GM23338 (cell line): ENCODE data around the gene ZNF100. TPM values are rescaled to one million over a fixed set of nuclear protein-coding genes. Genes with fewer than 3 reads are reported as not detected.

Source experiments
- ATAC-seq: fragments of 200-7000 bp; cut with Tn5 transposase; 3 replicates; pipeline ENCODE4 v1.9.1; 2020
- DNase-seq: peaks from one replicate; pipeline ENCODE4 v3.0.0-alpha.2; 2015; ENCODE audit warnings: low spot score
- H2AFZ ChIP-seq: fragments of 200-600 bp; sonication (generic); 2 replicates; pipeline ENCODE4 v1.8.0; 2016; ENCODE audit warnings: antibody characterized with exemption, mild to moderate bottlenecking, moderate library complexity
- H3F3A ChIP-seq: fragments of 200-600 bp; sonication (generic); replicated peaks from 2 replicates; pipeline ENCODE4 v1.8.0; 2017; ENCODE audit warnings: antibody characterized with exemption, mixed run types, low read depth
- H3K27ac ChIP-seq: fragments of 200-600 bp; sonication (generic); 2 replicates; pipeline ENCODE4 v1.6.1; 2016; ENCODE audit warnings: low read depth
- H3K27me3 ChIP-seq: fragments of 200-600 bp; sonication (generic); 2 replicates; pipeline ENCODE4 v1.8.0; 2016; ENCODE audit warnings: mild to moderate bottlenecking, mixed run types, moderate library complexity; ENCODE audit not compliant: insufficient read depth
- H3K36me3 ChIP-seq: fragments of 200-600 bp; sonication (generic); 2 replicates; pipeline ENCODE4 v1.8.0; 2016; ENCODE audit warnings: mild to moderate bottlenecking; ENCODE audit not compliant: insufficient read depth
- H3K4me1 ChIP-seq: fragments of 200-600 bp; sonication (generic); 2 replicates; pipeline ENCODE4 v1.8.0; 2016; ENCODE audit warnings: mild to moderate bottlenecking, moderate library complexity; ENCODE audit not compliant: insufficient read depth
- H3K4me2 ChIP-seq: fragments of 200-600 bp; sonication (generic); 2 replicates; pipeline ENCODE4 v1.7.1; 2017; ENCODE audit warnings: mixed run types
- H3K4me3 ChIP-seq: fragments of 200-600 bp; sonication (generic); 2 replicates; pipeline ENCODE4 v1.6.1; 2016; ENCODE audit warnings: mixed run types
- H3K79me2 ChIP-seq: fragments of 200-600 bp; sonication (generic); replicated peaks from 2 replicates; pipeline ENCODE4 v1.8.0; 2017; ENCODE audit warnings: mild to moderate bottlenecking; ENCODE audit not compliant: insufficient read depth
- H3K9me2 ChIP-seq: fragments of 200-600 bp; sonication (generic); 2 replicates; pipeline ENCODE4 v1.8.0; 2017; ENCODE audit not compliant: insufficient read depth
- H4K20me1 ChIP-seq: fragments of 200-600 bp; sonication (generic); replicated peaks from 2 replicates; pipeline ENCODE4 v1.8.0; 2017; ENCODE audit warnings: mild to moderate bottlenecking; ENCODE audit not compliant: insufficient read depth
- H3K27ac Mint-ChIP-seq: 2 replicates; pipeline ENCODE4 v1.8.0; 2020; ENCODE audit warnings: inconsistent platforms, mild to moderate bottlenecking, moderate library complexity, mixed read lengths
- H3K27me3 Mint-ChIP-seq: 3 replicates; pipeline ENCODE4 v1.8.0; 2022; ENCODE audit warnings: low read depth, mild to moderate bottlenecking, moderate library complexity, mixed read lengths, inconsistent platforms; ENCODE audit not compliant: insufficient read depth, poor library complexity
- H3K36me3 Mint-ChIP-seq: 3 replicates; pipeline ENCODE4 v1.8.0; 2021; ENCODE audit warnings: low read depth, mild to moderate bottlenecking, inconsistent platforms, moderate library complexity, mixed read lengths
- H3K4me1 Mint-ChIP-seq: 3 replicates; pipeline ENCODE4 v1.8.0; 2020; ENCODE audit warnings: mild to moderate bottlenecking, inconsistent platforms, mixed read lengths
- H3K4me3 Mint-ChIP-seq: 3 replicates; pipeline ENCODE4 v1.8.0; 2021; ENCODE audit warnings: moderate library complexity, mild to moderate bottlenecking, inconsistent platforms, mixed read lengths
- H3K9me3 Mint-ChIP-seq: 3 replicates; pipeline ENCODE4 v1.8.0; 2020; ENCODE audit warnings: moderate library complexity, mild to moderate bottlenecking, inconsistent platforms, mixed read lengths
- ETS1 ChIP-seq: IDR thresholded peaks from 2 replicates; pipeline ENCODE4 v1.6.1; 2016; ENCODE audit warnings: antibody characterized with exemption
- EZH2phosphoT487 ChIP-seq: fragments of 200-600 bp; sonication (generic); IDR thresholded peaks from one replicate; pipeline ENCODE4 v1.8.1; 2018; ENCODE audit warnings: antibody characterized with exemption; ENCODE audit not compliant: unreplicated experiment
- JUNB ChIP-seq: IDR thresholded peaks from one replicate; pipeline ENCODE4 v1.6.1; 2016; ENCODE audit warnings: antibody characterized with exemption; ENCODE audit not compliant: unreplicated experiment
- ZNF462 ChIP-seq: fragments of 250-450 bp; sonication (Bioruptor Pico); IDR thresholded peaks from 2 replicates; pipeline ENCODE4 v1.5.0; 2020; ENCODE audit warnings: mild to moderate bottlenecking, moderate library complexity
- polyA plus RNA-seq: library from polyadenylated mRNA; unstranded; fragments of >200 nt; fragmentation: Nextera tagmentation; extraction: Ambion mirVana; gene quantifications from 2 replicates; pipeline ENCODE4 v1.2.1, GENCODE V29; 2016
- total RNA-seq: library from RNA; depleted of rRNA; stranded (reverse); fragments of >200 nt; shearing (Covaris generic); gene quantifications from 2 replicates; pipeline ENCODE4 v1.2.3, GENCODE V29; 2014
- TF ChIP-seq, protein P1 (sequence below): IDR thresholded peaks from one replicate; pipeline ENCODE4 v1.6.1; 2018; ENCODE audit warnings: antibody characterized with exemption; ENCODE audit not compliant: unreplicated experiment
- TF ChIP-seq, protein P2 (sequence below), 2 experiments: fragments of 200-600 bp in 1 of 2; sonication (generic) in 1 of 2; conservative IDR thresholded peaks; 2 replicates each; pipeline versions ENCODE4 v1.5.1 to v1.6.1; 2016 to 2017; ENCODE audit warnings: antibody characterized with exemption in 2 of 2, low read depth in 2 of 2, mild to moderate bottlenecking in 2 of 2, moderate library complexity in 1 of 2

Gene ZNF100
- total and polyA plus RNA-seq, 2 experiments from 2014 or later = 10.0 to 25.1 TPM

DNA sequence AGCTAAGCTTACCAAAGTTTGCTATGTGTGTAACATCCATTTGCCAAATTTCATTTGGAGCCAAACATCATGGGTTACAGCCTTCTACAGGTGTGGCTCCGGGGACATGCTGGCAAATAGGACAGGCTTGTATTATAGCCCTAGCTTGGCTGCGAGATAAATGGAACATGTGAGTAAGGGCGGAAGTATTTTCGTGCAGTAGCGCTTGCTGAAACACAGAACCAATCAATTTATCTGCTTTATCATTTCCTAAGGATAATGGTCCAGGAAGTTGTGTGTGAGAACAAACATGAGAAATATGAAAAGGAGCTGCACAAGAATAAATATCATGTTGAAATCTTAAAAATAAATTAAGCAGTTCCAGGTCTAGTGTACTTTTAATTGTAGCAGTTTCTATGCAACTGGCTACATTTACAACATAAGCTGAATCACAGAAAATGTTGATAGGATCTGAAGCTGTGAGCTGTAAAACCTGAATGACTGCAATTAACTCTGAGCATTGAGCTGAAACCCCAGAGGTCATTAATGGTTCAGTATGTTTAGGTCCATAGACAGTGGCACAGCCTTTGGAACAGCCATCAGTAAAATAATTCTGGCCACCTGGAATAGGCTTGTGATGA, 22.2 kb upstream of the ZNF100 start (continued):
- TF ChIP-seq ZNF462 (CRISPR knock-in tag) = no peak

DNA sequence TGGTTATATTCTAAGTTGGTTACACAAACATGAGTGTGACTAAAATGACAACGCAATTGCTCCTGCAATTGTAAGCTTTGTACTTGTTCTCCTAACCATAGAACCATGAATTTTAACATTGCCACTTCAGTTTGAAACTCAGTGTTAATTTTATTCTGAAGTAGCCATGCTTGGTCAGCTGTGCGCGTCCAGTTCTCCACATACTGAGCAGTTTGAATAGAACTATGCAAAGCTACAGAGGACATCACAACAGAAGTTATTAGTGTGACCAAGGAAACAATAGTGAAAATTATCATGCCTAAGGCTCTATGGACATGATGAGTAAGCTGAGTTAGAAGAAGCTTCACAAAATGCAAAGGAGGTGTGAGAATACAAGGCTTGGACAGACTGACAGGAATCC, 19.6 kb upstream of the ZNF100 start:
- Mint-ChIP-seq H3K36me3 (peaks cover 20% of the 10 kb centered on the region; the same call in 2 of the 3 replicates), H3K9me3 (peaks cover 65% of the 10 kb centered on the region)
- TF ChIP-seq, protein P1, sequence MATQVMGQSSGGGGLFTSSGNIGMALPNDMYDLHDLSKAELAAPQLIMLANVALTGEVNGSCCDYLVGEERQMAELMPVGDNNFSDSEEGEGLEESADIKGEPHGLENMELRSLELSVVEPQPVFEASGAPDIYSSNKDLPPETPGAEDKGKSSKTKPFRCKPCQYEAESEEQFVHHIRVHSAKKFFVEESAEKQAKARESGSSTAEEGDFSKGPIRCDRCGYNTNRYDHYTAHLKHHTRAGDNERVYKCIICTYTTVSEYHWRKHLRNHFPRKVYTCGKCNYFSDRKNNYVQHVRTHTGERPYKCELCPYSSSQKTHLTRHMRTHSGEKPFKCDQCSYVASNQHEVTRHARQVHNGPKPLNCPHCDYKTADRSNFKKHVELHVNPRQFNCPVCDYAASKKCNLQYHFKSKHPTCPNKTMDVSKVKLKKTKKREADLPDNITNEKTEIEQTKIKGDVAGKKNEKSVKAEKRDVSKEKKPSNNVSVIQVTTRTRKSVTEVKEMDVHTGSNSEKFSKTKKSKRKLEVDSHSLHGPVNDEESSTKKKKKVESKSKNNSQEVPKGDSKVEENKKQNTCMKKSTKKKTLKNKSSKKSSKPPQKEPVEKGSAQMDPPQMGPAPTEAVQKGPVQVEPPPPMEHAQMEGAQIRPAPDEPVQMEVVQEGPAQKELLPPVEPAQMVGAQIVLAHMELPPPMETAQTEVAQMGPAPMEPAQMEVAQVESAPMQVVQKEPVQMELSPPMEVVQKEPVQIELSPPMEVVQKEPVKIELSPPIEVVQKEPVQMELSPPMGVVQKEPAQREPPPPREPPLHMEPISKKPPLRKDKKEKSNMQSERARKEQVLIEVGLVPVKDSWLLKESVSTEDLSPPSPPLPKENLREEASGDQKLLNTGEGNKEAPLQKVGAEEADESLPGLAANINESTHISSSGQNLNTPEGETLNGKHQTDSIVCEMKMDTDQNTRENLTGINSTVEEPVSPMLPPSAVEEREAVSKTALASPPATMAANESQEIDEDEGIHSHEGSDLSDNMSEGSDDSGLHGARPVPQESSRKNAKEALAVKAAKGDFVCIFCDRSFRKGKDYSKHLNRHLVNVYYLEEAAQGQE = no peak
- TF ChIP-seq, protein P2, sequence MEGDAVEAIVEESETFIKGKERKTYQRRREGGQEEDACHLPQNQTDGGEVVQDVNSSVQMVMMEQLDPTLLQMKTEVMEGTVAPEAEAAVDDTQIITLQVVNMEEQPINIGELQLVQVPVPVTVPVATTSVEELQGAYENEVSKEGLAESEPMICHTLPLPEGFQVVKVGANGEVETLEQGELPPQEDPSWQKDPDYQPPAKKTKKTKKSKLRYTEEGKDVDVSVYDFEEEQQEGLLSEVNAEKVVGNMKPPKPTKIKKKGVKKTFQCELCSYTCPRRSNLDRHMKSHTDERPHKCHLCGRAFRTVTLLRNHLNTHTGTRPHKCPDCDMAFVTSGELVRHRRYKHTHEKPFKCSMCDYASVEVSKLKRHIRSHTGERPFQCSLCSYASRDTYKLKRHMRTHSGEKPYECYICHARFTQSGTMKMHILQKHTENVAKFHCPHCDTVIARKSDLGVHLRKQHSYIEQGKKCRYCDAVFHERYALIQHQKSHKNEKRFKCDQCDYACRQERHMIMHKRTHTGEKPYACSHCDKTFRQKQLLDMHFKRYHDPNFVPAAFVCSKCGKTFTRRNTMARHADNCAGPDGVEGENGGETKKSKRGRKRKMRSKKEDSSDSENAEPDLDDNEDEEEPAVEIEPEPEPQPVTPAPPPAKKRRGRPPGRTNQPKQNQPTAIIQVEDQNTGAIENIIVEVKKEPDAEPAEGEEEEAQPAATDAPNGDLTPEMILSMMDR (conservative IDR thresholded peaks at IDR 0.05; ENCODE audit: low read depth in 2 of 2) = no peak
- no peak for TF ChIP-seq ETS1
- no peak for TF ChIP-seq EZH2phosphoT487
- no peak for TF ChIP-seq JUNB

More for the DNA sequence above, 19.6 kb upstream of the ZNF100 start:
- H3F3A ChIP-seq = no peaks in the 10 kb centered on the region
- no peaks in the 10 kb centered on the region for H3K79me2 ChIP-seq
- H2AFZ ChIP-seq = no peak overlapping the region
- DNase-seq (no peak), ATAC-seq (no peak)
- no peaks in the 10 kb centered on the region for H3K36me3 ChIP-seq
- H3K27ac Mint-ChIP-seq = no peak overlapping the region
- no peaks in the 10 kb centered on the region for H3K27me3 Mint-ChIP-seq
- no peaks in the 10 kb centered on the region for H3K4me1 ChIP-seq
- H3K4me2 ChIP-seq = no peak overlapping the region
- no peak overlapping the region for H3K27ac ChIP-seq
- H3K4me1 Mint-ChIP-seq = no peaks in the 10 kb centered on the region
- H3K9me2 ChIP-seq = no peaks in the 10 kb centered on the region; the same call in 1 of the 2 replicates
- H3K4me3 Mint-ChIP-seq = no peak overlapping the region
- no peaks in the 10 kb centered on the region for H4K20me1 ChIP-seq
- no peaks in the 10 kb centered on the region for H3K27me3 ChIP-seq
- H3K4me3 ChIP-seq = no peak overlapping the region
